Prostate gland (tissue), 2 donors: ENCODE data around the gene PTPRO.

ENCODE experiments used
- POLR2A ChIP-seq: fragments of 450-650 bp; IDR thresholded peaks from one replicate; pipeline ENCODE4 v1.6.1; 2016; ENCODE audit warnings: antibody characterized with exemption, mild to moderate bottlenecking
- POLR2AphosphoS5 ChIP-seq: sonication (generic); formaldehyde crosslinking; IDR thresholded peaks from one replicate; pipeline ENCODE4 v1.6.1; 2017; ENCODE audit warnings: antibody characterized with exemption
- TF ChIP-seq, protein P1 (sequence below), 4 experiments: fragments of 200-600 bp in 2 of 4; fragments of 450-650 bp in 2 of 4; sonication (generic) in 2 of 4; IDR thresholded peaks; 1 replicate in 3 of 4; 2 replicates in 1 of 4; pipeline ENCODE4 v1.5.1; 2016 to 2019; ENCODE audit warnings: antibody characterized with exemption in 4 of 4, mild to moderate bottlenecking in 2 of 4, moderate library complexity in 2 of 4

DNA sequence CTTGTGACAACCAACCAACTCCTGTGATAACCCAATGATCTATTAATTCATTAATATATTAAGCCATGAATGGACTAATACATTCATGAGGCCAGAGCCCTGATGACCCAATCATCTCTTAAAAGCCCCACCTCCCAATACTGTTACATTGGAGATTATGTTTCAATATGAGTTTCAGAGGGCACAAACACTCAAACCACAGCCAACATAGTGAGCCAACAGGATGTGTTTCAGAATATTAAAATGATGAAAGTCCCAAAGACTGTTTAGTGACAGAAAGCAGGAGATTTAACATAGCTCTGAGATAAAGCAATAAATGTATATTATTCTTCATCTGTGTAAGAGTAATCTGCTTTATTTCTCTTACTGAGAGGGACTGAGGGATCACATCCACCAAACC is 71.7 kb downstream of the PTPRO start:
- TF ChIP-seq, protein P1, sequence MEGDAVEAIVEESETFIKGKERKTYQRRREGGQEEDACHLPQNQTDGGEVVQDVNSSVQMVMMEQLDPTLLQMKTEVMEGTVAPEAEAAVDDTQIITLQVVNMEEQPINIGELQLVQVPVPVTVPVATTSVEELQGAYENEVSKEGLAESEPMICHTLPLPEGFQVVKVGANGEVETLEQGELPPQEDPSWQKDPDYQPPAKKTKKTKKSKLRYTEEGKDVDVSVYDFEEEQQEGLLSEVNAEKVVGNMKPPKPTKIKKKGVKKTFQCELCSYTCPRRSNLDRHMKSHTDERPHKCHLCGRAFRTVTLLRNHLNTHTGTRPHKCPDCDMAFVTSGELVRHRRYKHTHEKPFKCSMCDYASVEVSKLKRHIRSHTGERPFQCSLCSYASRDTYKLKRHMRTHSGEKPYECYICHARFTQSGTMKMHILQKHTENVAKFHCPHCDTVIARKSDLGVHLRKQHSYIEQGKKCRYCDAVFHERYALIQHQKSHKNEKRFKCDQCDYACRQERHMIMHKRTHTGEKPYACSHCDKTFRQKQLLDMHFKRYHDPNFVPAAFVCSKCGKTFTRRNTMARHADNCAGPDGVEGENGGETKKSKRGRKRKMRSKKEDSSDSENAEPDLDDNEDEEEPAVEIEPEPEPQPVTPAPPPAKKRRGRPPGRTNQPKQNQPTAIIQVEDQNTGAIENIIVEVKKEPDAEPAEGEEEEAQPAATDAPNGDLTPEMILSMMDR (IDR thresholded peaks at IDR 0.05): no peak
- TF ChIP-seq POLR2A: no peak
- TF ChIP-seq POLR2AphosphoS5: no peak
